Stimulated activated CD4-positive, alpha-beta T cell treated with anti-CD3 and anti-CD28 coated beads, Interleukin-15, amount 100 ng/mL, for 48 hours (primary cell): ENCODE measurements around the gene EYA3.
A peak's percentile ranks its signal among the peaks of the same experiment; 100 is the strongest.

ENCODE experiments used
- DNase-seq, 2 donors: peaks; one replicate each; pipeline ENCODE4 v3.0.0-alpha.2; 2020; ENCODE audit warnings: low read depth in 2 of 2

The EYA3 gene

DNA sequence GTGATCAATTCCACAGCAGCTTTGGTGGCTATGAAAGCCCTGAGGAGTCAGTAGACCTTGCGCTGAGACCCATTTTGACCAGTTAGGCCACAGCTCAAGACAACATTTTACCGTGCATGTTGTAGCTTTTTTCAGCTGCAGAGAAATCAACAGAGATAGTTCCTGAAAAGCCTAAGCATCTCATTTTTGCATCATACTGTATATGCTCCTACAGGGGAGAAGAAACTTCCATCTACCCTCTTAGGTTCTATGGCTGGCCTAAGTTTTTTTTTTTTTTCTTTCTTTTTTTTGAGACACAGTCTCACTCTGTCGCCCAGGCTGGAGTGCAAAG, 24.8 kb upstream of the EYA3 start:
- DNase-seq: no peak

DNA sequence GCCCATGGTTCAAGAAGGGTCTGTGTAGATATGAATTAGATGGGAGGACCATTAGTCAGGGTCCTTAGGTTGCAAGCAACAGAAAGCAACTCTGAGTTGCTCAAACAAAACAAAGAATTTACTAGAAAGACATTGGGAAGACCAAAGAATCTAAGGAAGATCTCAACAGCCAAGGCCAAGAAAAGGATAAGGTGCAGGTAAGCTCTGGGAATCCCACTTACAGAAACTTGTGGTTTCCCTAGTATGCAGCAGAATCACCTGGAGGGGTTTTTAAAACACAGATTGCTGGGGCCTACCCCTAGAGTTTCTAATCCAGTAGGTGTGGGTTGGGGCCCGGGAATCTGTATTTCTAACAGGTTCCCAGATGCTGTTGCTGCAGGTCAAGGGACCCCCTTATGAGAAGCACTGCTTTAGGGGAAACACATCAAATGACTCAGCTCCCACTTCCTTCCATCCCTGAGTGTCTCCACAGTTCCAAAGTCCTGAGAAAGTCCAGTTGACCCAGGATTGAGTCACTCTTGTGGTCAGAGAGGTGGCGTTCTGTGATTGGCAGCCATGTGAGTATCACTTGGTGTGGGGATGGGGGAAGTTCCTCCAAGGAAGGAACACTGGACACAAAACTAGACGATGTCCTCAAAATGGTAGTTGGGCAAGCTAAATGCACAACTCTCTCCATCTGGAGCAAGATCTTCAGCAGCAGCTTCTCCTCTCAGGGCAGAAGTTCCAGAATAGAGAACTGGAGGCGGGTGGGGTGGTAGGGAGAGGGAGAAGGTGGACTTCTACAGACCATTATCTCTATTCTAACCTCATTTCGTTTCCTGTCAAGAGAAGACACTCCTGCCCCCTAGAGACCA, 24.2 kb upstream of the EYA3 start:
- DNase-seq: no peak

DNA sequence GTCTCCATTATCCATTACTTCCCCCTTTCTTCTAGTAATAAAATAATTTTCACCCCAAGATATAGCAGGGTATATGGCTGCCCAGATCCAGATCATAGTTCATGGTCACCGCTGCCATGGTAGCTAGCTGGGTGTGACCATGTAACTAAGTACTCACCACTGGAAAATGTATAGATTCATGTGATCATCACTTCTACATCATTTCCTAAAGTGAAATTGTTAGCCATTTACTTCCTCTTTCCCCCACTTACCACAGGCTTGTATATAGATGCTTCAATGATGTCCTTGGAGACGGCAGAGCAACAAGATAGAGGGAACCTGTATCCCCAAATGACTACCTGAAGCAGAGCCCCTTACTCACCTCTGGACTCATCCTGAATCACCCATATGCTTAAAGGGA, 22.7 kb upstream of the EYA3 start:
- DNase-seq: no peak

DNA sequence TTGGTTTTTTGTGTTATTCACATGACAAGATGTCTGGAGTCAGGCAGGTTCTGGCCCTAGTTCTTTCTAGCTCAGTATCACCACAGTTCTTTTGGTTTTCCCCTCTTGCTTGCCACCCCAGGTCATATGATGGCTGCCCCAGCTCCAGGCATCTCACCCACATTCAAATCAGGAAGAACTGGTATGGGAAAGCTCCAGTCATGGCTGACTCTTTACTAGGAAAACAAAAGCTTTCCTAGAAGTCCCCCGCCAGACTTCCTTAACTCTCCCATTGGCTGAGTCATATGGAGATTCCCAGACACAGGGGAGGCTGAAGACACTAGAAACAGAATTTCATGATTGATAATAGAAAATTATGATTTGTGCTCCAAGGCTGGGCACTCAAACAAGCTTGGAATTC, 22.1 kb upstream of the EYA3 start:
- DNase-seq: no peak

DNA sequence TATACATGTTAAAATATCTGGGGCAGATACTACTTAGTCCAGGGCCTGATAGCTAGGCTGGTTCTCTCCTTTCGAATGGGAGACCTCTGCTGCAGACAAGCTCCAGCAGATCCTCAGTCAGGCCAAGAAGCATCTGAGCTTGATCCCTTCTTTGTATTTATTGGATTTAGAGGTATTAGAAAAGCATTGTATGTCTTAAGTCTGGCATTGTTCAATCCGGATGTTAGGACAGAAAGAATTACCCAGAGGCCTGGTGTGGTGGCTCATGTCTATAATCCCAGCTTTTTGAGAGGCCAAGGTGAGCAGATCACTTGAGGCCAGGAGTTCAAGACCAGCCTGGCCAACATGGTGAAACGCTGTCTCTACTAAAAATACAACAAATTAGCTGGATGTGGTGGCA, 21.2 kb upstream of the EYA3 start:
- DNase-seq: no peak

DNA sequence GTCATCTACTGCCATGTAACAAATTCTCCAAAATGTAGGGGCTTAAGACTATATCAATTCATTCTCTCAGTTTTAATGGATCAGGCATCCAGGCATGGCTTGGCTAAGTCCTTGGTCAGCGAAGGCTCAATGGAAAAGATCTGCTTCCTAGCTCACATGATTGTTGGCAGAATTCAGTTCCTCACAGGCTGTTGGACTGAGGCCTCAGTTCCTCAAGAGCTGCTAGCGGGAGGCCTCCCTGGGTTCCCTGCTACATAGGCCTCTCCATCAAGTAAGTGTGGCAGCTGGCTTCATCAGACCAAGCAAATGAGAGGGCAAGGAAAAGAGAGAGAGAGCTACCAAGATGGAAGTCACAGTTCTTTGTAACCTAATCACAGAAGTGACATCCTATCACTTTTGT, 19.6 kb upstream of the EYA3 start:
- DNase-seq: no peak

DNA sequence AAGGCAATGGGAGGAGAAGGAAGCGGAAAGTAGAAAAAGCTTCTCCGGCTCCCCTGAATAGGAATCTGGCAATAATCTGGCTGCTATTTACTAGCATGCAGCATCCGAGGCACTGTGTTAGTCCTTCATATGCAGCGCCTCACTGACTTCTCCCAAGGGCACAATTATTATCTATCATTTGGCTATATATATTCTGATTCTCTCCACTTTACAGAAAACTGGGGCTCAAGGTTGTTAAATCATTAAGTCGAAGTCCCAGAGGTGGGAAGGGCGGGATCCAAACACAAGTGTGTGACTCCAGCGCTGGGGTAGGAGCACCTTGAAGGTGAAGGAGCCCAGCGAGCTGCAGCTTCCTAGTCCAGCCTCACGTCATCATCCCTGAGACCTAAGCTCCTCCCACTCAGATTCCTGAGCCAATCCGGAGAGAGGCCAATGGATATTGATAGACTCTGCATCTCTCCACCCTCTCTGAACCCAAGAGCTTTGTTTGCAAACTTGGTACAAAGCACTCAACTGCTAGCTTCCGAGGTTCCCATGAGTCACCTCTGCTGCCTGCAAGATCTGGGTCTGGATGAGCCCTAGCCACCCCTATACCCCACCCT, 16.6 kb upstream of the EYA3 start:
- DNase-seq: no peak

DNA sequence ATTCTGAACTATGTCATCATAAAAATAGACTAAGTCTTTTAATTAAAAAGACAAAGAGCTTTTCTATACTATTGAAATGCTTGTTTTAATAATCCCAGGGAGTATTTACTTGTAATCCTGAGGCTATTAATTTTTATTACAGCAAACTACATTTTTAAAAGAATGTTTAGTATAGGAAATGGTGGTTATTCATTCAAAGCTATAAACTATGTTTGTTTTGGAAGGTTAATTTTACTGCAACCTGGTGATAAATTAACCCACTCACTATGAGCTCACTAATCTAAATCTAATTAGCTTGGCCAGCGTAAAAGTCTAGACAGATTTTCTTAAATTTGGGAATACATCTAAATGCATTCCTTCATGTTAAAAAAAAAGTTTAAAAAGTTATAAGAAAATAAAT, 13.8 kb upstream of the EYA3 start:
- no peak for DNase-seq

DNA sequence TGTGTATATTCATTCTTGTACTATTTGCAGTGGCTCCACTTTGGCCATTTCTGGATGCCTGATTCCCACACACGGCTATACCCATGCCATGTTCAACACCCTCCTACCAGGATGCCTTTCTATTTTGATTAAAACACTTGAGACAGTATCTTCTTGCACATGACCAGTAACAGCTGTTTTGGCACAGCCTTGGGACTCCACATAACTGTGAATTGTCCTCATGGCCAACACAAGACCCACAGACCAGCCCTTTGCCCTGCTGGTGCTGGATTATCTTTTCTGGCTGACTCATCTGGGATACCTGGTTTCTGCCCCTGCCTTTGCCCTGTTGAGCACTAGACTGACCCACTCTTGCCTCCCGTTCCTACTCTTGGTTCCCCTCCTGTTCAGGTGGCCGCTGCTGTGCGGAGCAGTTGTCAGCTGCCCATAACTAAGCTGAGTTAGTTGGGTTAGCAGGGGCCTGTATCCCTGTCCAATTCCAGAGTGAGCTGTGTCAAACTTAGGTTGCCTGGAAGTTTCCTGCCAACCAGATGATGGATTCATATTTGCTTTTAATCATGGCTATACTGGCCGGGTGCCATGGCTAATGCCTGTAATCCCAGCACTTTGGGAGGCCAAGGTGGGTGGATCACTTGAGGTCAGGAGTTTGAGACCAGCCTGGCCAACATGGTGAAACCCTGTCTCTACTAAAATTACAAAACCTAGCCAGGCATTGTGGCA, 10.8 kb upstream of the EYA3 start:
- DNase-seq: no peak

DNA sequence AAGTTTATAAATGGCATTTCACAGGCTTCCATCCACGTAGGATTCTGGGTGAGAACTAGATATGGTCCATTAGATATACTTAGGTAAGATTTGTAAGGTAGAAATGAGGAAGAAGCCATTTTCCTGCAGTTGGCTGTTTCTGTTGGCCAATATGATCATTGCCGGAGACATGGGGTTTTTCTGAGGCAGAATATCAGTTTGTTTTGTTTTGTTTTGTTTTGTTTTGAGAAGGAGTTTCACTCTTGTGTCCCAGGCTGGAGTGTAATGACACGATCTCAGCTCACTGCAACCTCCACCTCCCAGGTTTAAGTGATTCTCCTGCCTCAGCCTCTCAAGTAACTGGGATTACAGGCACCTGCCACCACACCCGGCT, 8.7 kb upstream of the EYA3 start:
- DNase-seq: no peak

DNA sequence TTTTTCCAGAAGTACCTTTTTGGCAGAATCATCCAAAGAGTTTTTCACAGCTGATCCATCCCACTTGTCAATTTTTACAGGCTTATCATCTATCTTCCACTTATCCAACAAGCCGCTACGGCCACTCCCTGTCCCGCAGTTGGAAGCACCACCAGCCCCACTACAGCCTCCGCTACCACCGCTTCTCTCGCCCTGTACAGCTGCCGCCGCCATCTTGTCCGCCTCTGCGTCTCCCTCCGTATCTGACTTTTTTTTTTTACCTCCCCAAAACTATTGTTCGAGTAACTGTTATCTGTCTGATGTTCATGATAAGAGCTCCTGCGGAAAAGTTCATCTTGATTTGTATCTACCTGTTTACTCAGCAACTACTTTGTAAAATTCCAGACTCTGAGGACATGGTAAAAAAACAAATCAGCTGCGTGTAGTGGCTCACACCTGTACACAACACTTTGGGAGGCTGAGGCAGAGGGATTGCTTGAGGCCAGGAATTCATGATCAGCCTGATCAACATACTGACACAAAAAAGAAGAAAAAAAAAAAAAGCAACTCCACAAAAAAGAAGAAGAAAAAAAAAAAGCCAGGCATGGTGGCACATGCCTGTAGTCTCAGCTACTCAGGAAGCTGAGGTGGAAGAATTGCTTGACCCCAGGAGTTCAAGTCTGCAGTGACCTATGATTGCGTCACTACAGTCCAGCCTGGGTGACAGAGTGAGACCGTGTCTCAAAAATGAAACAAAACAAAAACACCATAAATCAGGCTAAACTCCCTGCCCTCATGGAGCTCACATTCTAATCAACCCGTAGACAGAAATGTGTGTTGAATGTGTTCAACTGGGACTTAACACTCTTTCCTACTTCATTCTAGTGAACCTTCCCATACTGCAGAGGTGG, 8.0 kb upstream of the EYA3 start:
- no peak for DNase-seq

DNA sequence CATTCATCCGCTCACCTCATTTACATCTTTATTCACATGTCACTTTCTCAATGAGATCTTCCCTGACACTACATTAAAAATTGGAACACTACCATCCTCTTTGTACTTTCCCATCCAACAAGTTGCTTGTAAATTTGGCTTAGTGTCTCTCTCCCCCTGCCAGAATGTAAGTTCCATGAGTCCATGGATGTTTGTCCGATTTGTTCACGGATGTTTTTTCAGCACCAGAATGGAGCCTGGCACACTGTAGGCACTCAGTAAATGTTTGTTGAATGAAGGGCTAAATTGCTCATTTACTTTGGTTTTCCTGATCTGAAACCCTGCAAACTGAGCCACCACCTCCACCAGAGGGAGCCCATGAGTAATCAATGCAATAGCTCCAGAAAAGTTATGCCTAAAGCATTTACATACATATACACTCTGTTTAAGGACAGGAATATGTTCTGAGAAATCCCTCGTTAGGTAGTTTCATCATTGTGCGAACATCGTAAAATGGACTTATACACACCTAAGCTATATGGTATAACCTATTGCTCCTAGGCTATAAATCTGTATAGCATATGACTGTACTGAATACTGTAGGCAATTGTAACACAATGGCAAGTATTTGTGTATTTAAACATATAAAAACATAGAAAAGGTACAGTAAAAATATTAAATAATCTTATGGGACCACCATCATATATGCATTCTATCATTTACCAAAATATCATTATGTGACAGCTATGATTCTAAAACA, 2.8 kb upstream of the EYA3 start:
- DNase-seq: peak; percentile 56 to 75

DNA sequence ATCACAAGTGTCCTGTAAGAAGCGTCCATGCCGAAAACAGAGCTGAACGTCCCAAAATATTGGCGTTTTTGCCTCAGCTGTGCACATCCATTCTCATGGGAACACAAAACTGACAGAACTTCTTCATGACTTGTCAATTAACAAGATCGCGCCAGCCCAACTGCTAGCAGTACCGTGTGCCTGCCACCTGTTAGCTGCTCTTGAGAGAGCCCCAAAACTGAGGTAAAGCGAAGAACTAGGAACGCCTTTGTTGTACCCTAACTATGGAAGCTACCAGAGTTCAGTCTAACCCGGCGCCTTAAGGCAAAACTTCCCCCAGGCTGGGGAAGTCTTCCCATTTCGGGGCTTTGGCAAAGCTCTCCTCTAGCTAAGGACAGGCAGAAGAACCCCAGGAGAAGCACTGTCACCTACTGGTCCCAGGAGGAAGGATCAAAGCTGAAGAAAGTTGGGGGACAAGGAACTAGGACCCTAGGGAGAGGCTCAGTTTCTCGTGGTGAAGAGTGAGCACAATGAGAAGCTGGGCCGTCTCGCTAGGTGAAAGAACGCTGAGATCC, 719 bp downstream of the EYA3 start:
- no peak for DNase-seq

DNA sequence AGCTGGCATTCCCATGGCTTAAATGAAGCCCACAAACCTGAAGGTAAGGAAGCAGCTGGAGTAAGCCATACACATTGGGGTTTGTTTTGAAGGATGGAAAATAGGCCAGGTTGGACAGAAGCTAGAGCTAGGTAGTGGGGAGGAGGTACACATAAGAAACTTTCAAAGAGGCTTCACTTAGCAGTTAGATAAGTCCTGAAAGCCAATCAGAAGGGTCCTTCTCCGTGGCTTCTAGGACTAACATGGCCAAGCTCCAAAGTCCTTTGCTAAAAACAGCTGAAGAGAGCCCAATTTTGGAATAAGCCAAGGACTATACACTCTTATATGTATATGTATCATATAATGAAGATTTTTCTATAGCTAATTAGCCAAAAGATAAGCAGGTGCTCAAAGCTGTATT, 1.8 kb downstream of the EYA3 start:
- no peak for DNase-seq

DNA sequence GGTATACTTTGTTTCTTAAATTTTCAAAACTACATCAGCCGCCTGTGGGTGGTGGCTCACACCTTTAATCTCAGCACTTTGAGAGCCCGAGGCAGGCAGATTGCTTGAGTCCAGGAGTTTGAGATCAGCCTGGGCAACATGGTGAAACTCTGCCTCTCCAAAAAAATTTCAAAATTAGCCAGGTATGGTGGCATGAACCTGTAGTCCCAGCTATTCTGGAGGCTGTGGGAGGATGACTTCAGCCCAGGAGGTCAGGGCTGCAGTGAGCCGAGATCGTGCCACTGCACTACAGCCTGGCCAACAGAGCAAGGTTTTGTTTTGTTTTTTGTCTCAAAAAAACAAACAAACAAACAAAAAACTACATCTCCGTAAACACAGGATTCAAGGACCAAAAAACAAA, 3.3 kb downstream of the EYA3 start:
- no peak for DNase-seq

DNA sequence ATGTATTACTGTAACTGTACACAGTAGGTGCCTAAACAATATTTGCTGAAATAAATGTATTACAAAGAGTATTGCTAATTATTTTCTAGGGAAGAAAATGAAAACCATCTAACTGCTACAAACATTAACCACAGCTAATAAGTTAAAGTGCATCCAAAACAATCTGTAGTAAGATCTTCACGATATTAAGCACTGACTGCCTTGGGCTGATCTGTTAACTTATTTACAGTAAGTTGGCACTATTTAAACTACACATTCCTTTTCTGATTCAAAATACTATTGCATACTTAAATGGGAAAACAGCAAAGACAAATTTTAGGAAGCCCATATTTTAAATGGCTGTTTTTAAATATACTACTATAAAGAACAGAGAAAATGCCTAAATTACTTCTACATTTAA, 4.5 kb downstream of the EYA3 start:
- DNase-seq: no peak

DNA sequence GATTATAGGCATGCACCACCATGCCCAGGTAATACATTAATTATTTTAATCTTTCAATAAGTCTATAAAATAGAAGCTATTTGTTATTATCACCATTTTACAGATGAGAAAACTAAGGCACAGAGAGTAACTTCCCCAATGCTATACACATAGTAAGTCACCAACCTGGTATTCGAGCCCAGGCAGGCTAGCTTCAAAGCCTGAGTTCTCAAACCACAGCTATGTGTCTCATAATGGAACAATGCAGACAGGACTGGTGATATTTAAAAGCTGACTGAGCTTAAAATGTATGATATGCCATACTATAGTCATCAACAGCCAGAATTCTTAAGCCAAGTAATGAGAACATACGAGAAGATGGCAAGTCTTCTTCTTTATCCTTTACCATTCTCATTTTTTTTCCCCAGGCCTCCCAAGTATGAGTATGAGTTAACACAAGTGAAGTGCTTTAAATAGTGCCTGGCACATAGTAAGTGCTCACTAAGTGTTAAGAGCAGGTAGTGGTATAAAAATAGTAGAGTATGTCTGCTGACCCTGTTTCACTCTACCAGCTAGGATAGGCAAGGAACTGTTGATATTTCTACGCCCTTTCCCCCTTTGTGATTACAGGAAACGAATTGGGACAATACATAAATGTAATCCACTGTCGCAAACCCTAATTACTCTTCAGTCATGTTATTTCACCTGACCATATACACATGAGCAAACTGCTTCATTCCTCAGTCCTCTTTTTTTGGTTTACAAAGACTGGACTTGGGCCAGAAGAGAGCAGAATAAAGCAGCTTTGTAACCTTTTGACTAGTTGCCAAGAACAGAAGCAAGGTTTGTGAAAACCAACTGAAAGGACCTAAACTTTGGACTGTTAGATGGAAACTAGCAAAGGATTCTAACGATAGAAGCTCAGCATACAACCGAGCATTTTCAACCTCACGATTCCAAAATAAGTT, 9.5 kb downstream of the EYA3 start:
- no peak for DNase-seq

DNA sequence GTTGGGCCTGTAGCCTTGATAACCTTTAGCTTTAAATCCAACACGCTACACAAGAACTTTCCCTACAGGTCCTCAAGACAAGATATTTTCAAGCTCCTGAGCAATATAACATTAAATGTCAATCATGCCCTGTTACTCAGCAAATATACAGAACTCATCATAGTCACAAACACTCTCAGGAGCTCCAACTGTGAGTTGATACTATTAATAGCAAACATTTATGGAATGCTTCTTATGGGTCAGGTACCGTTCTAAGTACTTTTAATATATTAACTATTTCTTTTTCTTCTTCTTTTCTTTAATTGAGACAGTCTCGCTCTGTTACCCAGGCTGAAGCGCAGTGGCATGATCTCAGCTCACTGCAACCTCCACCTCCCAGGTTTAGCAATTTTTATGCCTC, 10.1 kb downstream of the EYA3 start:
- no peak for DNase-seq

DNA sequence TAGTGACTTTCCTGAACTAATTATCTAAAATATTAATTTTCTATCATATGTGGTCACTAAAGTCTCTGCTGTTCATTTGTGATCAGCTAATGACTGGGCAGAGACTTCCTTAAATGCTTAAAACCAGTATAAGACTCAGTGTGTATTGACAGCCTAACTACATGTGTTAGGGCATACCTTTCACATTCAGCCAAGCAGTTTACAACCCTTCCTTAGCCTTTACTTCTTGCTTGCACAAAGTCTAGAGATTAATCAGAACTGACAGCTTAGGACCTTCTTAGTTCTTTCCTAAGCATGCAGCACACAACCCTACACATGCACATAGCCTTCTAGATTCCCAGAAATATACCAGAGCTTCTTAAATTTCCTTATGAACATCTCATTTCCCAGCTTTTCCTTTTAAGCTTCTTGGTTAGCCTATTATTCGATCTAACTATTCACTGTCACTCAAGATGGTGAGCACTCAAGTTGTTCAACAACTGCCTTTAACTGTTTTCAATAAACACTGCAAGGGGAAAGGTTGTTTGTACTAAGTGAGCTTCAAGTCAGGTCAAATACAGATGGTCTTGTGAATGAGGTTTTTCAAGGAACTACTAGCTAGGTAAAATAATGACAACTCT, 13.4 kb downstream of the EYA3 start:
- DNase-seq: no peak

DNA sequence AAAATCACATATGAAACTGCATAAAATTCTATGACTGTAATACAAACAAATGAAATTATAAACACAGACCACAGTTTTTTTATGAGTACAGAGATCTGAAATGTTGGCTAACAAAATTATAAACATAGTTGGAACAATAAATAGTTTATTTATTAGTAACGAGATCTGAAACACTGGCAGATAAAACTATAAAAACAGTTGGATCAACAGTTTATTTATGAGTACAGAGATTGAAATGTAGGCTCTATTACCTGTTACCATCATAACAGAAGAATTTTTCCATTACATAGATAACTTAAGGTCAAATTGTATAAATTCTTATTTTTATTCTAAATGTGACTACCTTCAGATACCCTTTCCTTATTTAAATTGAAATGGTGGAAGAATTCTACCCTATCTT, 14.5 kb downstream of the EYA3 start:
- no peak for DNase-seq
